Fibroblast of skin of left quadriceps (primary cell): Measurements from ENCODE around the gene XYLT1.
A peak's percentile ranks its signal among the peaks of the same experiment; 100 is the strongest.
"Not testable (repeated sequence)": the region's sequence is repeated elsewhere in the genome, so short reads cannot be mapped to it uniquely, and the experiment has no call there.

Experiments used
- DNase-seq, 2 experiments: peaks; one replicate each; pipeline ENCODE4 v3.0.0-alpha.2; 2013; ENCODE audit warnings: low read depth in 2 of 2

XYLT1 gene

GRCh38 chr16:17470908-17471718 lies at the start of gene XYLT1:
XYLT1 (minus strand) TSS chr16:17470960; CDS start chr16:17470796, 164 bp downstream.
- peak; percentile 80 to 85 for DNase-seq

- DNase-seq, result no peak
These were observed 49.4 kb upstream of the XYLT1 start for GRCh38 chr16:17520111-17520510.

GRCh38 chr16:17519101-17519955 lies 48.6 kb upstream of the XYLT1 start:
- DNase-seq, result peak; percentile 29 to 48

- peak; percentile 44 to 55 for DNase-seq
These were observed 47.7 kb upstream of the XYLT1 start for GRCh38 chr16:17518441-17518840.

GRCh38 chr16:17515421-17516210 lies 44.9 kb upstream of the XYLT1 start:
- DNase-seq, result peak; percentile 43 to 56

GRCh38 chr16:17512636-17513220 lies 42.0 kb upstream of the XYLT1 start:
- peak; percentile 24 to 39 for DNase-seq

- DNase-seq, result peak; percentile 92 to 94
These were observed 40.6 kb upstream of the XYLT1 start for GRCh38 chr16:17511340-17511739.

- peak; percentile 75 to 76 for DNase-seq
These were observed 39.8 kb upstream of the XYLT1 start for GRCh38 chr16:17510567-17510966.

GRCh38 chr16:17509194-17509593 lies 38.4 kb upstream of the XYLT1 start:
- DNase-seq, result no peak

GRCh38 chr16:17508303-17508702 lies 37.5 kb upstream of the XYLT1 start:
- no peak for DNase-seq

- DNase-seq, result not testable (repeated sequence)
These were observed 36.8 kb upstream of the XYLT1 start for GRCh38 chr16:17507516-17507915.

- not testable (repeated sequence) for DNase-seq
These were observed 35.1 kb upstream of the XYLT1 start for GRCh38 chr16:17505828-17506227.

GRCh38 chr16:17504050-17504449 lies 33.3 kb upstream of the XYLT1 start:
- no peak for DNase-seq

GRCh38 chr16:17503331-17503730 lies 32.6 kb upstream of the XYLT1 start:
- DNase-seq, result no peak

- no peak for DNase-seq
These were observed 30.6 kb upstream of the XYLT1 start for GRCh38 chr16:17501321-17501720.

- no peak for DNase-seq
These were observed 28.6 kb upstream of the XYLT1 start for GRCh38 chr16:17499223-17499902.

- no peak for DNase-seq
These were observed 26.9 kb upstream of the XYLT1 start for GRCh38 chr16:17497648-17498047.

- DNase-seq, result no peak
These were observed 26.1 kb upstream of the XYLT1 start for GRCh38 chr16:17496891-17497290.

- DNase-seq, result no peak
These were observed 22.3 kb upstream of the XYLT1 start for GRCh38 chr16:17493012-17493411.

- DNase-seq, result no peak
These were observed 20.4 kb upstream of the XYLT1 start for GRCh38 chr16:17491140-17491662.

- no peak for DNase-seq
These were observed 17.7 kb upstream of the XYLT1 start for GRCh38 chr16:17488506-17488905.
